DMS79 treated with DMSO at 0.1 percent for 48 hours (cell line): ENCODE results near the gene C1orf116.
"Not testable (repeated sequence)": the region's sequence is repeated elsewhere in the genome, so short reads cannot be mapped to it uniquely, and the experiment has no call there.

Experiments
- DNase-seq: peaks from one replicate; lab custom pipeline; 2025; lab: John Stamatoyannopoulos, UW

Gene C1orf116

GRCh38 chr1:207058878-207059867 is 26.6 kb upstream of the C1orf116 start:
- peak; percentile 95 for DNase-seq

- no peak for DNase-seq
These were observed 25.7 kb upstream of the C1orf116 start for GRCh38 chr1:207058252-207058651.

- DNase-seq = no peak
These were observed 24.1 kb upstream of the C1orf116 start for GRCh38 chr1:207056673-207057072.

- DNase-seq = no peak
These were observed 22.9 kb upstream of the C1orf116 start for GRCh38 chr1:207055386-207056001.

- DNase-seq = no peak
These were observed 21.9 kb upstream of the C1orf116 start for GRCh38 chr1:207054491-207054890.

- peak; percentile 99 for DNase-seq
These were observed 20.6 kb upstream of the C1orf116 start, which contains the start of gene PFKFB2 for GRCh38 chr1:207052911-207053769. Gene PFKFB2 (plus strand): TSS chr1:207053275. CDS start chr1:207054718, 1,443 bp downstream.

GRCh38 chr1:207051191-207051943 is 18.8 kb upstream of the C1orf116 start, which contains the start of gene YOD1:
Gene YOD1 (minus strand): TSS chr1:207051208. CDS start chr1:207051030, 178 bp downstream.
- DNase-seq = peak; percentile 42

- peak; percentile 88 for DNase-seq
These were observed 18.1 kb upstream of the C1orf116 start for GRCh38 chr1:207050480-207051190.

- peak; percentile 50 for DNase-seq
These were observed 17.4 kb upstream of the C1orf116 start for GRCh38 chr1:207049974-207050391.

GRCh38 chr1:207049514-207049913 is 17.0 kb upstream of the C1orf116 start:
- DNase-seq = no peak

- no peak for DNase-seq
These were observed 16.5 kb upstream of the C1orf116 start for GRCh38 chr1:207049054-207049453.

- DNase-seq = no peak
These were observed 15.5 kb upstream of the C1orf116 start for GRCh38 chr1:207048041-207048440.

- no peak for DNase-seq
These were observed 14.9 kb upstream of the C1orf116 start for GRCh38 chr1:207047505-207047904.

GRCh38 chr1:207045453-207045852 is 12.9 kb upstream of the C1orf116 start:
- DNase-seq = no peak

- DNase-seq = not testable (repeated sequence)
These were observed 8.8 kb upstream of the C1orf116 start for GRCh38 chr1:207041397-207041796.

GRCh38 chr1:207040181-207040533 is 7.6 kb upstream of the C1orf116 start:
- DNase-seq = no peak

- DNase-seq = no peak
These were observed 7.0 kb upstream of the C1orf116 start for GRCh38 chr1:207039380-207040180.

GRCh38 chr1:207036865-207037264 is 4.3 kb upstream of the C1orf116 start:
- DNase-seq = no peak

- no peak for DNase-seq
These were observed 3.5 kb upstream of the C1orf116 start for GRCh38 chr1:207035877-207036551.
